Mammary epithelial cell (primary cell): ENCODE measurements around the gene SRD5A1.

ENCODE experiments used
- CTCF ChIP-seq, 2 donors: IDR thresholded peaks in 1 of 2; conservative IDR thresholded peaks in 1 of 2; 2 replicates each; pipeline ENCODE4 v1.5.1; 2011 to 2012; ENCODE audit warnings: inconsistent platforms in 2 of 2, low read length in 2 of 2, mild to moderate bottlenecking in 2 of 2, control low read depth in 1 of 2, low read depth in 1 of 2; ENCODE audit not compliant: insufficient read depth in 1 of 2; ENCODE audit errors: extremely low read depth in 1 of 2
- EZH2 ChIP-seq: IDR thresholded peaks from 2 replicates; pipeline ENCODE4 v1.6.1; 2012; ENCODE audit warnings: low read length, inconsistent platforms, borderline replicate concordance

- TF ChIP-seq CTCF (conservative IDR thresholded peaks at IDR 0.05 in 1 of 2, IDR thresholded peaks at IDR 0.05 in 1 of 2; ENCODE audit: extremely low read depth in 1 of 2, insufficient read depth in 1 of 2, low read depth in 1 of 2, low read length in 2 of 2) (no peak), EZH2 (no peak)
Measured at GRCh38 chr5:6717687-6718086, 84.4 kb downstream of the SRD5A1 start.
